K562 (cell line): ENCODE data around the gene TMEM270. TPM values are rescaled to one million over a fixed set of nuclear protein-coding genes. Genes with fewer than 3 reads are reported as not detected.

Source experiments
- ATAC-seq: fragments of 200-7000 bp; cut with Tn5 transposase; 3 replicates; pipeline ENCODE4 v1.9.1; 2020; ENCODE audit warnings: moderate library complexity
- BruUV-seq: library from RNA; stranded (reverse); fragments of 400-500 nt; replicated peaks from 2 replicates; lab custom pipeline; 2021; lab: Mats Ljungman, UMichigan
- CTCF ChIA-PET: fragments of 300-600 bp; formaldehyde crosslinking; extraction: SDS; loops from one replicate; lab custom pipeline; 2021; ENCODE audit warnings: low intra/inter-chr PET ratio; lab: Yijun Ruan, JAX
- POLR2A ChIA-PET: fragments of 300-600, 350-650 bp; sonication (Branson Sonifier 250); formaldehyde crosslinking; extraction: SDS; loops from one replicate; lab custom pipeline; 2021; ENCODE audit warnings: antibody characterized with exemption, inconsistent platforms; lab: Yijun Ruan, JAX
- DNase-seq, 4 experiments: peaks; one replicate each; pipeline versions ENCODE4 v3.0.0 to v3.0.0-alpha.2; 2011 to 2018; ENCODE audit warnings: low spot score in 3 of 4, mixed read lengths in 3 of 4; ENCODE audit errors: extremely low read depth in 1 of 4
- FAIRE-seq: peaks from 2 replicates; lab custom pipeline; 2011; peaks lifted over from hg19 to GRCh38; lab: Jason Lieb, UNC
- H2AFZ ChIP-seq: 2 replicates; pipeline ENCODE4 v1.6.0; 2011; ENCODE audit warnings: low read depth, low read length, control low read depth, inconsistent platforms
- H3K27ac ChIP-seq: fragments of 200-600 bp; 3 replicates; pipeline ENCODE4 v1.8.0; 2011; ENCODE audit warnings: low read depth, mild to moderate bottlenecking, control low read depth, inconsistent platforms, low read length, moderate library complexity, mixed read lengths; ENCODE audit errors: extremely low read depth
- H3K27me3 ChIP-seq, 2 experiments: fragments of 300-600 bp in 1 of 2; 2 replicates in 1 of 2; 3 replicates in 1 of 2; pipeline versions ENCODE4 v1.6.0 to v1.8.0; 2011; ENCODE audit warnings: inconsistent platforms in 2 of 2, low read length in 2 of 2, mild to moderate bottlenecking in 1 of 2, mixed read lengths in 1 of 2, moderate library complexity in 1 of 2; ENCODE audit not compliant: control insufficient read depth in 2 of 2, insufficient read depth in 2 of 2
- H3K36me3 ChIP-seq: fragments of 300-600 bp; 3 replicates; pipeline ENCODE4 v1.8.0; 2011; ENCODE audit warnings: mild to moderate bottlenecking, low read length, inconsistent platforms; ENCODE audit not compliant: control insufficient read depth, insufficient read depth
- H3K4me1 ChIP-seq, 2 experiments: fragments of 200-600 bp in 1 of 2; replicated peaks in 1 of 2; 2 replicates in 1 of 2; 3 replicates in 1 of 2; pipeline versions ENCODE4 v1.5.1 to v1.8.0; 2011; ENCODE audit warnings: inconsistent platforms in 2 of 2, low read length in 2 of 2, mild to moderate bottlenecking in 1 of 2, mixed read lengths in 1 of 2, moderate library complexity in 1 of 2; ENCODE audit not compliant: control insufficient read depth in 2 of 2, insufficient read depth in 2 of 2
- H3K4me2 ChIP-seq: 2 replicates; pipeline ENCODE4 v1.6.1; 2011; ENCODE audit warnings: low read length, control low read depth, inconsistent platforms, mixed read lengths; ENCODE audit not compliant: insufficient read depth
- H3K4me3 ChIP-seq: fragments of 200-600 bp; sonication (generic), shearing (Covaris generic); 2 replicates; pipeline ENCODE4 v1.5.1; 2016; ENCODE audit warnings: control low read depth, inconsistent platforms
- H3K79me2 ChIP-seq: fragments of 200-600 bp; 3 replicates; pipeline ENCODE4 v1.8.0; 2011; ENCODE audit warnings: low read length, inconsistent platforms; ENCODE audit not compliant: control insufficient read depth, insufficient read depth
- H3K9ac ChIP-seq, 2 experiments: 2 replicates each; pipeline versions ENCODE4 v1.6.0 to v1.6.1; 2011; ENCODE audit warnings: low read depth in 2 of 2, low read length in 2 of 2, control low read depth in 1 of 2, inconsistent platforms in 1 of 2, mild to moderate bottlenecking in 1 of 2, mixed read lengths in 1 of 2; ENCODE audit not compliant: insufficient read depth in 1 of 2
- H3K9me1 ChIP-seq: one replicate; pipeline ENCODE4 v1.6.0; 2011; ENCODE audit warnings: inconsistent platforms, mild to moderate bottlenecking, low read length, moderate library complexity; ENCODE audit not compliant: control insufficient read depth, insufficient read depth
- H3K9me3 ChIP-seq: replicated peaks from 2 replicates; pipeline ENCODE4 v1.5.1; 2011; ENCODE audit warnings: low read depth, low read length, inconsistent platforms; ENCODE audit not compliant: control insufficient read depth, insufficient read depth
- H4K20me1 ChIP-seq: replicated peaks from 2 replicates; pipeline ENCODE4 v1.6.1; 2011; ENCODE audit warnings: low read length, inconsistent platforms, mixed read lengths; ENCODE audit not compliant: control insufficient read depth, insufficient read depth
- MLLT1 ChIP-seq, 2 experiments: fragments of 450-650 bp; IDR thresholded peaks; 2 replicates each; pipeline ENCODE4 v1.6.1; 2016
- MYC ChIP-seq, 2 experiments: fragments of 250-450 bp in 1 of 2; sonication (Bioruptor Pico) in 1 of 2; IDR thresholded peaks; 2 replicates each; pipeline versions ENCODE4 v1.5.1 to v1.6.1; 2012 to 2021; ENCODE audit warnings: low read depth in 2 of 2, borderline replicate concordance in 1 of 2, improper control_type of control experiment in 1 of 2, low read length in 1 of 2, mild to moderate bottlenecking in 1 of 2, moderate library complexity in 1 of 2
- RBFOX2 ChIP-seq: fragments of 200-400 bp; formaldehyde crosslinking; IDR thresholded peaks from 2 replicates; pipeline ENCODE4 v1.6.1; 2017; ENCODE audit warnings: low read depth, mild to moderate bottlenecking, low read length, moderate library complexity
- TCF15 ChIP-seq: fragments of 250-450 bp; sonication (Bioruptor Pico); IDR thresholded peaks from 2 replicates; pipeline ENCODE4 v1.8.0; 2022; ENCODE audit warnings: moderate library complexity, mild to moderate bottlenecking, inconsistent platforms
- TEAD1 ChIP-seq, 2 experiments: fragments of 450-650 bp in 1 of 2; sonication (generic) in 1 of 2; formaldehyde crosslinking; IDR thresholded peaks; 2 replicates each; pipeline versions ENCODE4 v1.4.0 to v1.8.0; 2020 to 2022; ENCODE audit warnings: mild to moderate bottlenecking in 2 of 2, missing genetic modification reagents in 1 of 2
- WGBS: fragments of 100-300 bp; shearing (Covaris generic); methylation state at CpG from one replicate; pipeline ENCODE4 v1.1.6; 2016; ENCODE audit warnings: low coverage, mixed read lengths; ENCODE audit not compliant: insufficient coverage; ENCODE audit errors: missing lambda C conversion rate; 5-methylcytosine and 5-hydroxymethylcytosine counted together
- in situ Hi-C: fragments of 300-500 bp; cut with MboI; formaldehyde crosslinking; loops from 4 replicates; pipeline ENCODE4 v1.15.0; 2018; ENCODE audit warnings: inconsistent platforms, mixed read lengths
- intact Hi-C: fragments of 100-400 bp; cut with micrococcal nuclease; formaldehyde crosslinking; loops from 2 replicates; pipeline ENCODE4 v1.14.2; 2022
- polyA plus RNA-seq, 8 experiments: library from polyadenylated mRNA; depleted of rRNA in 4 of 8; stranded (reverse) in 5 of 8; unstranded in 3 of 8; fragments of >200 nt; fragmentation: Nextera tagmentation in 2 of 8; fragmentation: Illumina TruSeq in 1 of 8; extraction: Ambion mirVana in 2 of 8; extraction: Trizol in 1 of 8; gene quantifications; 2 replicates each; pipeline versions ENCODE4 v1.2.1 to v1.2.3, GENCODE V29; 2011 to 2014; ENCODE audit warnings: inconsistent platforms in 1 of 8, missing spikeins in 1 of 8
- total RNA-seq, 7 experiments: library from RNA; depleted of rRNA in 6 of 7; stranded (reverse); fragments of >200 nt in 6 of 7; fragmentation: Illumina TruSeq in 2 of 7; extraction: Trizol in 2 of 7; gene quantifications; 2 replicates each; pipeline versions ENCODE4 v1.2.1 to v1.2.3, GENCODE V29; 2011 to 2021; ENCODE audit warnings: low replicate concordance in 1 of 7
- TF ChIP-seq, protein P1 (sequence below): sonication (generic); formaldehyde crosslinking; IDR thresholded peaks from 2 replicates; pipeline ENCODE4 v1.8.0; 2022; ENCODE audit warnings: mild to moderate bottlenecking, missing genetic modification reagents

Gene TMEM270
- total and polyA plus RNA-seq, 9 of the 15 experiments (the other 6 are each of a cell fraction or from before 2014, with no cell fraction given), result not detected

DNA sequence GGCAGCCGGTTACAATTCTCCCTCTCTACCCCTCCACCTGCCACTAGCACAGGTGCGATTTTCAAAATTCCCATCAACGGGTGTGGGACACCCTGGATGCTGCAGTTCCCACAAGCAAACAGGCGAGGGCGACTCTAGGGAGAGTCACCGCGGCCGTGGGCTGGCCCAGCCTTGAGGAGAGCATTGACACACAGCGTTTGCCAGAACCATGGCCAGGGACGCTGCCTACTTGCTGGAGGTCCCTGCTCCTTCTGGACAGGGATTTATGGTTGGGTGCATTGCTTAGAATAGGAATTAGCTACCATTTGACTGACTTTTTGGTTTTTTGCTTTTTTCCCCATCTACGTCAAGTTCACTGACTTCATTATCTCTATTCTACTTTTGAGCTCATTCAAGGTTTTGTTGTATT lies 49.2 kb upstream of the TMEM270 start:
- ChIA-PET CTCF (interaction anchor here (2.1 kb wide), 1 partner anchor 44 kb away, joined by 19 read pairs; no protein-coding TSS in a partner anchor), POLR2A (no interaction called here)
- 9% methylated on average over 11 of the region's 11 CpGs for WGBS
- Histone ChIP-seq H3K36me3 (no peaks in the 10 kb centered on the region), H3K27me3 (no peaks in the 10 kb centered on the region), H3K9me1 (no peaks in the 10 kb centered on the region), H2AFZ (no peak overlapping the region), H3K4me1 (peaks cover 0 to 10% of the 10 kb centered on the region in 2 experiments; a peak in 2 of 5 replicates), H3K27ac (no peak overlapping the region), H3K79me2 (no peaks in the 10 kb centered on the region), H4K20me1 (no peaks in the 10 kb centered on the region), H3K4me2 (no peak overlapping the region), H3K9me3 (no peaks in the 10 kb centered on the region), H3K4me3 (no peak overlapping the region), H3K9ac (no peak overlapping the region)
- no TSS peak for BruUV-seq
- DNase-seq (peak; percentile 80 to 86 (median 82)), FAIRE-seq (peak; percentile 97), ATAC-seq (peak; percentile 99)
- intact Hi-C loops, result loop anchor here (1.0 kb wide), 1 partner anchor 44 kb away; no protein-coding TSS in a partner anchor
- in situ Hi-C loops, result no loop called here
- TF ChIP-seq MYC (IDR thresholded peaks at IDR 0.05; ENCODE audit: low read depth, low read length) (0 out of 2 replicates have a peak, but pooled peaks have one; percentile 42), MYC (CRISPR knock-in tag; IDR thresholded peaks at IDR 0.05; ENCODE audit: borderline replicate concordance, low read depth) (no peak), TEAD1 (CRISPR knock-in tag; IDR thresholded peaks at IDR 0.05) (no peak), MLLT1 (IDR thresholded peaks at IDR 0.05) (0 out of 4 replicates have a peak, but pooled peaks of 1 of the 2 experiments have one; percentile 33), TCF15 (CRISPR knock-in tag) (no peak), RBFOX2 (no peak)
- TF ChIP-seq, protein P1, sequence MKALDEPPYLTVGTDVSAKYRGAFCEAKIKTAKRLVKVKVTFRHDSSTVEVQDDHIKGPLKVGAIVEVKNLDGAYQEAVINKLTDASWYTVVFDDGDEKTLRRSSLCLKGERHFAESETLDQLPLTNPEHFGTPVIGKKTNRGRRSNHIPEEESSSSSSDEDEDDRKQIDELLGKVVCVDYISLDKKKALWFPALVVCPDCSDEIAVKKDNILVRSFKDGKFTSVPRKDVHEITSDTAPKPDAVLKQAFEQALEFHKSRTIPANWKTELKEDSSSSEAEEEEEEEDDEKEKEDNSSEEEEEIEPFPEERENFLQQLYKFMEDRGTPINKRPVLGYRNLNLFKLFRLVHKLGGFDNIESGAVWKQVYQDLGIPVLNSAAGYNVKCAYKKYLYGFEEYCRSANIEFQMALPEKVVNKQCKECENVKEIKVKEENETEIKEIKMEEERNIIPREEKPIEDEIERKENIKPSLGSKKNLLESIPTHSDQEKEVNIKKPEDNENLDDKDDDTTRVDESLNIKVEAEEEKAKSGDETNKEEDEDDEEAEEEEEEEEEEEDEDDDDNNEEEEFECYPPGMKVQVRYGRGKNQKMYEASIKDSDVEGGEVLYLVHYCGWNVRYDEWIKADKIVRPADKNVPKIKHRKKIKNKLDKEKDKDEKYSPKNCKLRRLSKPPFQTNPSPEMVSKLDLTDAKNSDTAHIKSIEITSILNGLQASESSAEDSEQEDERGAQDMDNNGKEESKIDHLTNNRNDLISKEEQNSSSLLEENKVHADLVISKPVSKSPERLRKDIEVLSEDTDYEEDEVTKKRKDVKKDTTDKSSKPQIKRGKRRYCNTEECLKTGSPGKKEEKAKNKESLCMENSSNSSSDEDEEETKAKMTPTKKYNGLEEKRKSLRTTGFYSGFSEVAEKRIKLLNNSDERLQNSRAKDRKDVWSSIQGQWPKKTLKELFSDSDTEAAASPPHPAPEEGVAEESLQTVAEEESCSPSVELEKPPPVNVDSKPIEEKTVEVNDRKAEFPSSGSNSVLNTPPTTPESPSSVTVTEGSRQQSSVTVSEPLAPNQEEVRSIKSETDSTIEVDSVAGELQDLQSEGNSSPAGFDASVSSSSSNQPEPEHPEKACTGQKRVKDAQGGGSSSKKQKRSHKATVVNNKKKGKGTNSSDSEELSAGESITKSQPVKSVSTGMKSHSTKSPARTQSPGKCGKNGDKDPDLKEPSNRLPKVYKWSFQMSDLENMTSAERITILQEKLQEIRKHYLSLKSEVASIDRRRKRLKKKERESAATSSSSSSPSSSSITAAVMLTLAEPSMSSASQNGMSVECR (CRISPR knock-in tag), result 0 out of 2 replicates have a peak, but pooled peaks have one; percentile 22
